Measurements from ENCODE around the gene XRCC4. TPM values are rescaled to one million over a fixed set of nuclear protein-coding genes. Genes with fewer than 3 reads are reported as not detected.

Gene XRCC4
- total RNA-seq, 1 experiment from 2014 or later, result 10.8 TPM

DNA sequence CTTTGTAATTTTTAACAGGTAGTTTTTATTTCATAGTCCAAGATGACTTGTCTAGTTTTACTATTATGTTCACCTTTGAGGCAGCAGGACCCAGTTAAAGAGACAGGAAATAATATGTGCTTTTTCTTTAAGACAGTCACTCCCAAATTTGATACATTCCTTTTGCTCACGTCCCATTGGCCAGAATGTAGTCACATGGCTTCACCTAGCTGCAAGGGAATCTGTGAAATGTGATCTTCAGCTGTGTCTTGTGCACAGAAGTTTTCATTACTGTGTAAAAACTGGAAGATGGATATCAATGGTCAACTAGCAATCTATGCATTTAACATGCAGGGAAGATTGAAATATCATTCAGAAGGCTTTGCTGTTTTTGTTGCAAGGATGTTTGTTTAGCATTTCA, 41.1 kb downstream of the XRCC4 start:
- Mint-ChIP-seq H3K4me3 (no peak overlapping the region), H3K4me1 (no peaks in the 10 kb centered on the region), H3K36me3 (ENCODE audit: insufficient read depth in 1 of 3, low read depth in 3 of 3) (peaks cover 17 to 29% (median 27%) of the 10 kb centered on the region in 3 experiments), H3K27me3 (ENCODE audit: low read depth) (no peaks in the 10 kb centered on the region), H3K27ac (no peak overlapping the region), H3K9me3 (peaks cover 8 to 20% of the 10 kb centered on the region in 2 experiments; a peak in 4 of 5 replicates)
- Histone ChIP-seq H3K9ac (ENCODE audit: extremely low read depth, insufficient read length, low read length) (no peak overlapping the region), H3K18ac (ENCODE audit: insufficient read length, low read depth, low read length) (no peak overlapping the region), H3K79me1 (ENCODE audit: insufficient read depth, low read depth, low read length, poor library complexity, severe bottlenecking) (no peaks in the 10 kb centered on the region), H3K23ac (ENCODE audit: insufficient read length, low read depth, low read length) (no peak overlapping the region), H4K20me1 (ENCODE audit: control insufficient read depth, insufficient read depth, insufficient read length) (no peaks in the 10 kb centered on the region), H3T11ph (ENCODE audit: low read length) (no peak overlapping the region), H3K9me3 (ENCODE audit: control insufficient read depth, low read depth, low read length) (no peaks in the 10 kb centered on the region), H3K4me1 (ENCODE audit: insufficient read depth, low read length) (no peaks in the 10 kb centered on the region), H4K91ac (ENCODE audit: insufficient read length, low read depth, low read length) (no peak overlapping the region), H2AFZ (ENCODE audit: low read length) (no peak overlapping the region), H4K5ac (ENCODE audit: insufficient read length, low read depth, low read length) (no peak overlapping the region), H3K14ac (ENCODE audit: insufficient read depth, low read length) (no peak overlapping the region), H2BK120ac (ENCODE audit: low read depth, low read length, poor library complexity, severe bottlenecking) (no peak overlapping the region), H2BK15ac (ENCODE audit: low read depth, low read length) (no peak overlapping the region), H3K56ac (ENCODE audit: insufficient read length, low read depth, low read length) (no peak overlapping the region), H2BK12ac (ENCODE audit: insufficient read length, low read depth, low read length) (no peak overlapping the region), H2BK20ac (ENCODE audit: low read depth, low read length, poor library complexity, severe bottlenecking) (no peak overlapping the region), H3K4ac (ENCODE audit: low read depth, low read length) (no peak overlapping the region), H3K27me3 (ENCODE audit: insufficient read depth, low read length) (no peaks in the 10 kb centered on the region), H2AK5ac (ENCODE audit: insufficient read length, low read length) (no peak overlapping the region), H2BK5ac (ENCODE audit: insufficient read length, low read length) (no peak overlapping the region), H3K23me2 (ENCODE audit: insufficient read length, low read depth, low read length, poor library complexity, severe bottlenecking) (no peaks in the 10 kb centered on the region), H3K4me2 (ENCODE audit: insufficient read depth, insufficient read length, low read length) (no peak overlapping the region), H3K27ac (ENCODE audit: insufficient read length, low read depth, low read length) (no peak overlapping the region), H4K8ac (replicated peaks; ENCODE audit: insufficient read length, low read depth, low read length) (no peak overlapping the region), H3K79me2 (ENCODE audit: insufficient read depth, low read length) (no peaks in the 10 kb centered on the region)
- DNase-seq, result no peak
- WGBS (ENCODE audit: extremely low coverage, insufficient read length, low lambda C conversion rate), result no CpG with 5 or more reads among the region's 1 CpG
- TF ChIP-seq CTCF (conservative IDR thresholded peaks at IDR 0.05), result no peak
